Right lobe of liver (tissue), 4 donors: ENCODE results near the gene SLC39A1.

Experiments used
- POLR2A ChIP-seq: fragments of 450-650 bp; IDR thresholded peaks from one replicate; pipeline ENCODE4 v1.6.1; 2017; ENCODE audit warnings: antibody characterized with exemption, mild to moderate bottlenecking
- TF ChIP-seq, protein P1 (sequence below), 4 donors: fragments of 200-600 bp in 3 of 4; fragments of 450-650 bp in 1 of 4; IDR thresholded peaks; one replicate each; pipeline versions ENCODE4 v1.5.1 to v1.8.0; 2016 to 2022; ENCODE audit warnings: antibody characterized with exemption in 4 of 4, mild to moderate bottlenecking in 2 of 4
- donor health status: DM: no; HTN: no; CAD: no.
- donor health status: DM: no; HTN: no; CAD: no.
- donor health status: DM: no; HTN: yes; CAD: no.

DNA sequence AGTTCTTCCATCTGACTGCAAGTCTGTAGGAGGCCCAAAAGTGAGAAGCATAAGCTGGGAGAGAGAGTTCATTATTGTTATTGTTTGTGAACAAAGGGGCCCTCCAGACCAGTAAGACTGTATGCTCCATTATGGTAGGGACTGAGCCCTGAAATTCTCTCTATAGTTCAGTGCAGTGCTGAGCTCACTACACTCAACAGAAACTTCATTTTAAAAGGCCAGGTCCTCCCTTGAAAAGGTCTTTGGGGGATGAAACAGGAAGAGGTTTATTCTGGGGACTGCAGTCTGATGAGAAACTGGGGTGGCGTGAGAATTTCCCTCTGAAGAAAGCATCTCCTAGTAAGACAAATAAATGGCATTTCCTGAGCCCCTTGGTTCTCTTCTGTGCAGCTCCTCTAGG, 35.1 kb downstream of the SLC39A1 start:
- TF ChIP-seq, protein P1, sequence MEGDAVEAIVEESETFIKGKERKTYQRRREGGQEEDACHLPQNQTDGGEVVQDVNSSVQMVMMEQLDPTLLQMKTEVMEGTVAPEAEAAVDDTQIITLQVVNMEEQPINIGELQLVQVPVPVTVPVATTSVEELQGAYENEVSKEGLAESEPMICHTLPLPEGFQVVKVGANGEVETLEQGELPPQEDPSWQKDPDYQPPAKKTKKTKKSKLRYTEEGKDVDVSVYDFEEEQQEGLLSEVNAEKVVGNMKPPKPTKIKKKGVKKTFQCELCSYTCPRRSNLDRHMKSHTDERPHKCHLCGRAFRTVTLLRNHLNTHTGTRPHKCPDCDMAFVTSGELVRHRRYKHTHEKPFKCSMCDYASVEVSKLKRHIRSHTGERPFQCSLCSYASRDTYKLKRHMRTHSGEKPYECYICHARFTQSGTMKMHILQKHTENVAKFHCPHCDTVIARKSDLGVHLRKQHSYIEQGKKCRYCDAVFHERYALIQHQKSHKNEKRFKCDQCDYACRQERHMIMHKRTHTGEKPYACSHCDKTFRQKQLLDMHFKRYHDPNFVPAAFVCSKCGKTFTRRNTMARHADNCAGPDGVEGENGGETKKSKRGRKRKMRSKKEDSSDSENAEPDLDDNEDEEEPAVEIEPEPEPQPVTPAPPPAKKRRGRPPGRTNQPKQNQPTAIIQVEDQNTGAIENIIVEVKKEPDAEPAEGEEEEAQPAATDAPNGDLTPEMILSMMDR (IDR thresholded peaks at IDR 0.05): no peak
- no peak for TF ChIP-seq POLR2A
